MM.1S (cell line): Measurements from ENCODE around the gene KIF1C.

Experiments
- DNase-seq: peaks from one replicate; pipeline ENCODE4 v3.0.0-alpha.2; 2015
- H2AFZ ChIP-seq: fragments of 300-600 bp; sonication (generic); 2 replicates; pipeline ENCODE4 v1.6.0; 2016; ENCODE audit warnings: antibody characterized with exemption, low read length
- H3F3A ChIP-seq: fragments of 300-600 bp; sonication (generic); 2 replicates; pipeline ENCODE4 v1.6.1; 2016; ENCODE audit warnings: mild to moderate bottlenecking, antibody characterized with exemption, low read length, moderate library complexity, mixed read lengths; ENCODE audit not compliant: insufficient read depth
- H3K27ac ChIP-seq: fragments of 300-600 bp; sonication (generic); 2 replicates; pipeline ENCODE4 v1.5.1; 2016; ENCODE audit warnings: mild to moderate bottlenecking, low read length
- H3K27me3 ChIP-seq: fragments of 300-600 bp; sonication (generic); replicated peaks from 2 replicates; pipeline ENCODE4 v1.6.0; 2016; ENCODE audit warnings: low read length; ENCODE audit not compliant: insufficient read depth
- H3K36me3 ChIP-seq: fragments of 300-600 bp; sonication (generic); replicated peaks from 2 replicates; pipeline ENCODE4 v1.6.1; 2016; ENCODE audit warnings: mild to moderate bottlenecking, low read length, mixed read lengths; ENCODE audit not compliant: insufficient read depth
- H3K4me1 ChIP-seq: fragments of 300-600 bp; sonication (generic); 2 replicates; pipeline ENCODE4 v1.6.1; 2016; ENCODE audit warnings: low read length, mixed read lengths
- H3K4me2 ChIP-seq: fragments of 300-600 bp; sonication (generic); 2 replicates; pipeline ENCODE4 v1.6.0; 2016; ENCODE audit warnings: low read depth, low read length
- H3K4me3 ChIP-seq: fragments of 300-600 bp; sonication (generic); 2 replicates; pipeline ENCODE4 v1.5.1; 2016; ENCODE audit warnings: low read length, mixed read lengths
- H3K79me2 ChIP-seq: fragments of 300-600 bp; sonication (generic); 2 replicates; pipeline ENCODE4 v1.6.1; 2016; ENCODE audit warnings: mixed run types, low read length, mixed read lengths
- H3K9ac ChIP-seq: fragments of 300-600 bp; sonication (generic); 2 replicates; pipeline ENCODE4 v1.6.1; 2016; ENCODE audit warnings: low read length, mixed read lengths
- H3K9me2 ChIP-seq: fragments of 300-600 bp; sonication (generic); replicated peaks from 2 replicates; pipeline ENCODE4 v1.6.1; 2016; ENCODE audit warnings: mild to moderate bottlenecking, low read length, mixed read lengths; ENCODE audit not compliant: insufficient read depth
- H3K9me3 ChIP-seq: fragments of 300-600 bp; sonication (generic); replicated peaks from 2 replicates; pipeline ENCODE4 v1.6.1; 2016; ENCODE audit warnings: mild to moderate bottlenecking, low read length, mixed read lengths; ENCODE audit not compliant: insufficient read depth
- H4K20me1 ChIP-seq: fragments of 300-600 bp; sonication (generic); 2 replicates; pipeline ENCODE4 v1.6.1; 2016; ENCODE audit warnings: mild to moderate bottlenecking, low read length, moderate library complexity, mixed read lengths; ENCODE audit not compliant: insufficient read depth
- EZH2 ChIP-seq: fragments of 300-600 bp; sonication (generic); optimal IDR thresholded peaks from 2 replicates; pipeline ENCODE3; 2017; ENCODE audit warnings: low read depth, mild to moderate bottlenecking, antibody characterized with exemption, low read length, mixed read lengths
- TF ChIP-seq, protein P1 (sequence below): fragments of 300-600 bp; sonication (generic); IDR thresholded peaks from 2 replicates; pipeline ENCODE4 v1.5.1; 2016; ENCODE audit warnings: antibody characterized with exemption, low read length, mixed read lengths

The KIF1C gene

GRCh38 chr17:5077781-5078105 is 80.0 kb downstream of the KIF1C start:
- H3K79me2 ChIP-seq = no peaks in the 10 kb centered on the region
- no peak for TF ChIP-seq EZH2
- TF ChIP-seq, protein P1, sequence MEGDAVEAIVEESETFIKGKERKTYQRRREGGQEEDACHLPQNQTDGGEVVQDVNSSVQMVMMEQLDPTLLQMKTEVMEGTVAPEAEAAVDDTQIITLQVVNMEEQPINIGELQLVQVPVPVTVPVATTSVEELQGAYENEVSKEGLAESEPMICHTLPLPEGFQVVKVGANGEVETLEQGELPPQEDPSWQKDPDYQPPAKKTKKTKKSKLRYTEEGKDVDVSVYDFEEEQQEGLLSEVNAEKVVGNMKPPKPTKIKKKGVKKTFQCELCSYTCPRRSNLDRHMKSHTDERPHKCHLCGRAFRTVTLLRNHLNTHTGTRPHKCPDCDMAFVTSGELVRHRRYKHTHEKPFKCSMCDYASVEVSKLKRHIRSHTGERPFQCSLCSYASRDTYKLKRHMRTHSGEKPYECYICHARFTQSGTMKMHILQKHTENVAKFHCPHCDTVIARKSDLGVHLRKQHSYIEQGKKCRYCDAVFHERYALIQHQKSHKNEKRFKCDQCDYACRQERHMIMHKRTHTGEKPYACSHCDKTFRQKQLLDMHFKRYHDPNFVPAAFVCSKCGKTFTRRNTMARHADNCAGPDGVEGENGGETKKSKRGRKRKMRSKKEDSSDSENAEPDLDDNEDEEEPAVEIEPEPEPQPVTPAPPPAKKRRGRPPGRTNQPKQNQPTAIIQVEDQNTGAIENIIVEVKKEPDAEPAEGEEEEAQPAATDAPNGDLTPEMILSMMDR = no peak
- no peaks in the 10 kb centered on the region for H4K20me1 ChIP-seq
- no peak for DNase-seq
- H3K36me3 ChIP-seq = no peaks in the 10 kb centered on the region
- H3K9ac ChIP-seq = no peak overlapping the region
- no peak overlapping the region for H3K4me2 ChIP-seq
- no peaks in the 10 kb centered on the region for H3F3A ChIP-seq
- no peaks in the 10 kb centered on the region for H3K4me1 ChIP-seq
- no peaks in the 10 kb centered on the region for H3K9me3 ChIP-seq
- H3K4me3 ChIP-seq = no peak overlapping the region
- no peak overlapping the region for H2AFZ ChIP-seq
- H3K9me2 ChIP-seq = no peaks in the 10 kb centered on the region
- H3K27me3 ChIP-seq = no peaks in the 10 kb centered on the region
- H3K27ac ChIP-seq = no peak overlapping the region
